Activated B cell treated with CpG ODN at 0.5 μM for 24 hours (primary cell): Measurements from ENCODE around the gene DOCK2. TPM values are rescaled to one million over a fixed set of nuclear protein-coding genes. Genes with fewer than 3 reads are reported as not detected.
A peak's percentile ranks its signal among the peaks of the same experiment; 100 is the strongest.

Source experiments
- ATAC-seq: fragments of 200-7000 bp; cut with Tn5 transposase; one replicate; pipeline ENCODE4 v1.10.0; 2021; ENCODE audit warnings: low read depth, mild to moderate bottlenecking, moderate library complexity
- CTCF ChIA-PET: fragments of 350-600 bp; sonication (Branson Sonifier 250); formaldehyde crosslinking; loops from one replicate; lab custom pipeline; 2021; ENCODE audit warnings: antibody characterized with exemption; lab: Charles Lee
- POLR2A ChIA-PET: fragments of 350-600 bp; sonication (Branson Sonifier 250); formaldehyde crosslinking; loops from one replicate; lab custom pipeline; 2021; ENCODE audit warnings: antibody characterized with exemption; lab: Charles Lee
- DNase-seq: peaks from one replicate; pipeline ENCODE4 v3.0.0; 2022
- H3K27ac Mint-ChIP-seq: one replicate; pipeline ENCODE4 v1.8.0; 2020; ENCODE audit warnings: mixed read lengths
- H3K27me3 Mint-ChIP-seq: one replicate; pipeline ENCODE4 v1.8.0; 2021; ENCODE audit warnings: mixed read lengths
- H3K36me3 Mint-ChIP-seq: one replicate; pipeline ENCODE4 v1.8.0; 2021; ENCODE audit warnings: low read depth, mixed read lengths
- H3K4me1 Mint-ChIP-seq: one replicate; pipeline ENCODE4 v1.8.0; 2021; ENCODE audit warnings: mixed read lengths
- H3K4me3 Mint-ChIP-seq: one replicate; pipeline ENCODE4 v1.8.0; 2020; ENCODE audit warnings: mild to moderate bottlenecking, mixed read lengths
- H3K9me3 Mint-ChIP-seq: one replicate; pipeline ENCODE4 v1.8.0; 2020; ENCODE audit warnings: mixed read lengths
- intact Hi-C: fragments of 100-400 bp; cut with micrococcal nuclease; formaldehyde crosslinking; loops from one replicate; pipeline ENCODE4 v1.15.1; 2024
- total RNA-seq: library from RNA; stranded (reverse); gene quantifications from 2 replicates; pipeline ENCODE4 v1.2.3, GENCODE V29; 2022
- TF ChIP-seq, protein P1 (sequence below): fragments of 200-600 bp; IDR thresholded peaks from one replicate; pipeline ENCODE4 v1.8.0; 2022; ENCODE audit warnings: antibody characterized with exemption, mild to moderate bottlenecking

Gene DOCK2
- total RNA-seq, 1 donor from 2014 or later, result 344 TPM

DNA sequence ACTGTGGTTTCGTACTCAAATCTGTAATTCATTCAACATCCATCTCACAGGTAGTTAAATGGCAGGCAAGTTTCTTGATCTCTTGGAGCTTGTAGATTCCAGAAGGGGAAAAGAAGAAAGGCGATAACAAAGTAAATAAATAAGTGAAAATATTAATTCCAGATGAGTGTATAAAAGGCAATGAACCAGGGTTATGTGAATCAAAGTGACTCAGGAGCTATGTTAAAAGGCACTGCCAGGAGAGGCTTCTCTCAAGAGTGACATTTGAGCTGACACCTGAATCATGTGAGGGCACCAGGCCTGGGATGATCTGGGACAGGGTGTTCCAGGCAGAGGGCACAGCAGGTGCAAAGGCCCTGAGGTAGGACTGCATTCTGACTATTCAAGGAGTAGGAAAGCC, 45.0 kb downstream of the DOCK2 start:
- Mint-ChIP-seq H3K27ac (no peak overlapping the region), H3K36me3 (peaks cover 87% of the 10 kb centered on the region), H3K27me3 (no peaks in the 10 kb centered on the region), H3K4me3 (no peak overlapping the region), H3K4me1 (peaks cover 3% of the 10 kb centered on the region), H3K9me3 (no peaks in the 10 kb centered on the region)
- no peak for DNase-seq
- intact Hi-C loops, result no loop called here
- ATAC-seq, result no peak
- TF ChIP-seq, protein P1, sequence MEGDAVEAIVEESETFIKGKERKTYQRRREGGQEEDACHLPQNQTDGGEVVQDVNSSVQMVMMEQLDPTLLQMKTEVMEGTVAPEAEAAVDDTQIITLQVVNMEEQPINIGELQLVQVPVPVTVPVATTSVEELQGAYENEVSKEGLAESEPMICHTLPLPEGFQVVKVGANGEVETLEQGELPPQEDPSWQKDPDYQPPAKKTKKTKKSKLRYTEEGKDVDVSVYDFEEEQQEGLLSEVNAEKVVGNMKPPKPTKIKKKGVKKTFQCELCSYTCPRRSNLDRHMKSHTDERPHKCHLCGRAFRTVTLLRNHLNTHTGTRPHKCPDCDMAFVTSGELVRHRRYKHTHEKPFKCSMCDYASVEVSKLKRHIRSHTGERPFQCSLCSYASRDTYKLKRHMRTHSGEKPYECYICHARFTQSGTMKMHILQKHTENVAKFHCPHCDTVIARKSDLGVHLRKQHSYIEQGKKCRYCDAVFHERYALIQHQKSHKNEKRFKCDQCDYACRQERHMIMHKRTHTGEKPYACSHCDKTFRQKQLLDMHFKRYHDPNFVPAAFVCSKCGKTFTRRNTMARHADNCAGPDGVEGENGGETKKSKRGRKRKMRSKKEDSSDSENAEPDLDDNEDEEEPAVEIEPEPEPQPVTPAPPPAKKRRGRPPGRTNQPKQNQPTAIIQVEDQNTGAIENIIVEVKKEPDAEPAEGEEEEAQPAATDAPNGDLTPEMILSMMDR, result no peak
- ChIA-PET CTCF (no interaction called here), POLR2A (no interaction called here)

DNA sequence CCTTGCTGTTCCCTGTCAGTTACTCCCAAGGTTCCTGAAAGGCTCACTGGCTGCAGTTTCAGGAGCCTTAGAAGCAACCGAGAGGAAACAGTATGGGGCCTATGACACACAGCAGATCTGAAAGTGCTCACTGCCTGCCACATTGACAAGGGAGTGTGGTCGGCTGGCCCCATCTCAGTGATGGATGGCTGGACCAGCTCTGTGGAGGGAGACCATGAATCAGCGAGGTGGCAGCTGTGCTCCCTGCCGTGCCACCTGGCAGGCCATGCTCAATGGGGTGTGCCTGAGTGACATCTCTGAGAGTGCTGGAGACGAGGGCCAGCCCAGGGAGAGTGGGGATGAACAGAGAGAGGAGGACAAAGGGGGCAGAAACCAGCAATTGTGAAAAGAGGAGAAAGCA, 49.1 kb downstream of the DOCK2 start:
- Mint-ChIP-seq H3K4me1 (peaks cover 3% of the 10 kb centered on the region), H3K27ac (no peak overlapping the region), H3K9me3 (no peaks in the 10 kb centered on the region), H3K4me3 (no peak overlapping the region), H3K36me3 (peaks cover 95% of the 10 kb centered on the region), H3K27me3 (no peaks in the 10 kb centered on the region)
- POLR2A ChIA-PET, result interaction anchor here (1.4 kb wide), 1 partner anchor 9 kb away, joined by 3 read pairs; no protein-coding TSS in a partner anchor
- no peak for DNase-seq
- ATAC-seq, result peak; percentile 34
- intact Hi-C loops, result no loop called here
- TF ChIP-seq, protein P1, result no peak
- CTCF ChIA-PET, result no interaction called here

DNA sequence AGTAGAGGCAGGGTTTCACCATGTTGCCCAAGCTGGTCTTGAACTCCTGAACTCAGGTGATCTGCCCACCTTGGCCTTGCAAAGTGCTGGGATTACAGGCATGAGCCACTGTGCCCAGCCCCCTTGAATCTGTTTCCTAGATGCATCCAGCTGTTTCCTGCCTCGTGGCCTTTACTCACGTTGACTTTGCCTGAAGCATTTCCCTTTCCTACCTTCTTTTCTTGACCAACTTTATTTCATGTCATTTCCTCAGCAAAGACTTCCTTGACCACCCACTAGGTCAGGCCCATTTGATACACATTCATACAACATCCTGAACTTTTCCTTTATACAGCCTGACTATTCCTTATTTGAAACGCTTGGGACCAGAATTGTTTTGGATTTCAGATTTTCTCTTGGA, 51.0 kb downstream of the DOCK2 start:
- DNase-seq (no peak), ATAC-seq (no peak)
- H3K9me3 Mint-ChIP-seq, result no peaks in the 10 kb centered on the region
- peaks cover 3% of the 10 kb centered on the region for H3K4me1 Mint-ChIP-seq
- intact Hi-C loops, result no loop called here
- TF ChIP-seq, protein P1, result no peak
- H3K36me3 Mint-ChIP-seq, result peaks cover 94% of the 10 kb centered on the region
- no peak overlapping the region for H3K4me3 Mint-ChIP-seq
- H3K27me3 Mint-ChIP-seq, result no peaks in the 10 kb centered on the region
- no peak overlapping the region for H3K27ac Mint-ChIP-seq
- ChIA-PET POLR2A (no interaction called here), CTCF (no interaction called here)

DNA sequence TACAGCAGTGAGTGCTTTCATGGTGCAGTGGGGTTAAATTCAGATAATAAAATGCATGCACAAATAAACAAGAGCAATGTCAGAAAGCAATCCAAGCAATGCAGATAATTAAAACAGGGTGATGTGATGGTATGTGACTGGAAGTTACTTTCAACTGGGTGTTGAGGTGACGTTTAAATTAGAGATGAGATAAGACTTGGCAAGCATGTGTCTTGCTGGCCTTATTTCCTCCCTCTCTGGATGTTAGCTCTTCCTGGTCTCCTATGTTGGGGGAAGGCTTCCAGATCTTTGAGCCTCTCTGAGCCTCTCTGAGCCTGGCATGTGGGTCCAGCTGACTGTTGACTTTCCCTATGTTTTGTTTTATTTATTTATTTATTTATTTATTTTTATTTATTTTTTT, 54.4 kb downstream of the DOCK2 start:
- CTCF ChIA-PET, result no interaction called here
- no peak for ATAC-seq
- no peaks in the 10 kb centered on the region for H3K27me3 Mint-ChIP-seq
- no peak overlapping the region for H3K4me3 Mint-ChIP-seq
- H3K36me3 Mint-ChIP-seq, result peaks cover 94% of the 10 kb centered on the region
- POLR2A ChIA-PET, result no interaction called here
- TF ChIP-seq, protein P1, result no peak
- no peak for DNase-seq
- no peak overlapping the region for H3K27ac Mint-ChIP-seq
- no peaks in the 10 kb centered on the region for H3K4me1 Mint-ChIP-seq
- intact Hi-C loops, result no loop called here
- no peaks in the 10 kb centered on the region for H3K9me3 Mint-ChIP-seq

DNA sequence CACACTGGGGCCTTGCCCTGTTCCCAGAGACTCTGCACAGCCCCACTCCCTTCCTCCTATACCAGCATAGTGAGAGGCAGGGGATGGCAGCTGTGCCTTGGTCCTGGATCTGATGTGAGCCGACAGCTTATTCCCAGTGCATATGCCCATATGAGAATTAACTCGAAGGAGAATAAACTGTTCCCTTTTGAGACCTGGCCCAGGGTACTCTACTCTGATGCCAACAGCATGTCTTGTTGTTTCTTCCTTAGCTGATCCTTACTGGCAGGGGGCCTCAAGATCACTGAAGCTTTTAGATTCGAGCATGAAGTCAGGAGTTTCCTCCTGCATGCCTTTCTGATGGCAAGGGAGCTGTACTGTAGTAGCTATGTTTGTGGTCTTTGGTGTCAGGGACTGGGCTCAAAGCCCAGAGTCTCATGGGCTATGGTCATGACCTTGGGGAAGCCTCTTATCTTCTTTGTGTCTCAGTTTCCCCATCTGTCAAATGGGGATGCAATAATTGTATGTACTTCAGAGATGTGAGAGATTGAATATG, 57.1 kb downstream of the DOCK2 start:
- TF ChIP-seq, protein P1, result no peak
- no peak overlapping the region for H3K4me3 Mint-ChIP-seq
- ChIA-PET CTCF (no interaction called here), POLR2A (interaction anchor here (0.7 kb wide), 1 partner anchor 53 kb away, joined by 3 read pairs; no protein-coding TSS in a partner anchor)
- ATAC-seq (no peak), DNase-seq (no peak)
- H3K9me3 Mint-ChIP-seq, result no peaks in the 10 kb centered on the region
- no peaks in the 10 kb centered on the region for H3K4me1 Mint-ChIP-seq
- no peaks in the 10 kb centered on the region for H3K27me3 Mint-ChIP-seq
- intact Hi-C loops, result no loop called here
- no peak overlapping the region for H3K27ac Mint-ChIP-seq
- peaks cover 95% of the 10 kb centered on the region for H3K36me3 Mint-ChIP-seq
